Keratinocyte (primary cell): ENCODE measurements around the gene FICD. TPM values are rescaled to one million over a fixed set of nuclear protein-coding genes. Genes with fewer than 3 reads are reported as not detected.

Experiments used
- DNase-seq: peaks from one replicate; pipeline ENCODE4 v3.0.0-alpha.2; 2011; ENCODE audit warnings: low read depth, missing footprints, low spot score
- FAIRE-seq: peaks from 2 replicates; lab custom pipeline; 2011; peaks lifted over from hg19 to GRCh38; lab: Jason Lieb, UNC
- H2AFZ ChIP-seq: 2 replicates; pipeline ENCODE4 v1.6.0; 2012; ENCODE audit warnings: low read length, control low read depth, inconsistent platforms; ENCODE audit not compliant: control insufficient read depth
- H3K27ac ChIP-seq: 2 replicates; pipeline ENCODE4 v1.5.1; 2011; ENCODE audit warnings: low read length; ENCODE audit not compliant: control insufficient read depth, insufficient read depth
- H3K27me3 ChIP-seq: 3 replicates; pipeline ENCODE4 v1.6.0; 2011; ENCODE audit warnings: low read length; ENCODE audit not compliant: control insufficient read depth, insufficient read depth; ENCODE audit errors: extremely low read depth
- H3K36me3 ChIP-seq, 2 experiments: 2 replicates in 1 of 2; 3 replicates in 1 of 2; pipeline ENCODE4 v1.5.1; 2011; ENCODE audit warnings: low read length in 2 of 2, mild to moderate bottlenecking in 1 of 2; ENCODE audit not compliant: control insufficient read depth in 2 of 2, insufficient read depth in 2 of 2; ENCODE audit errors: extremely low read depth in 1 of 2
- H3K4me1 ChIP-seq: 3 replicates; pipeline ENCODE4 v1.5.1; 2011; ENCODE audit warnings: low read length; ENCODE audit not compliant: control insufficient read depth, insufficient read depth; ENCODE audit errors: extremely low read depth
- H3K4me2 ChIP-seq: 3 replicates; pipeline ENCODE4 v1.6.0; 2011; ENCODE audit warnings: low read depth, low read length; ENCODE audit not compliant: control insufficient read depth, insufficient read depth; ENCODE audit errors: extremely low read depth
- H3K4me3 ChIP-seq, 3 experiments: fragments of 200-600 bp in 1 of 3; sonication (generic) in 1 of 3; 2 replicates in 2 of 3; 3 replicates in 1 of 3; pipeline ENCODE4 v1.5.1; 2011 to 2016; ENCODE audit warnings: low read length in 3 of 3, mild to moderate bottlenecking in 3 of 3, control low read depth in 2 of 3, inconsistent platforms in 1 of 3, low read depth in 1 of 3, mixed read lengths in 1 of 3, mixed run types in 1 of 3, moderate library complexity in 1 of 3; ENCODE audit not compliant: control insufficient read depth in 2 of 3, insufficient read depth in 2 of 3; ENCODE audit errors: extremely low read depth in 1 of 3
- H3K79me2 ChIP-seq: 2 replicates; pipeline ENCODE4 v1.6.0; 2012; ENCODE audit warnings: low read length; ENCODE audit not compliant: control insufficient read depth, insufficient read depth
- H3K9ac ChIP-seq: 3 replicates; pipeline ENCODE4 v1.6.0; 2011; ENCODE audit warnings: low read length; ENCODE audit not compliant: control insufficient read depth, insufficient read depth; ENCODE audit errors: extremely low read depth
- H3K9me1 ChIP-seq: 3 replicates; pipeline ENCODE4 v1.6.0; 2011; ENCODE audit warnings: low read length; ENCODE audit not compliant: control insufficient read depth, insufficient read depth; ENCODE audit errors: extremely low read depth
- H3K9me3 ChIP-seq: 2 replicates; pipeline ENCODE4 v1.5.1; 2012; ENCODE audit warnings: low read depth, low read length; ENCODE audit not compliant: control insufficient read depth
- H4K20me1 ChIP-seq: 3 replicates; pipeline ENCODE4 v1.6.0; 2011; ENCODE audit warnings: low read length; ENCODE audit not compliant: control insufficient read depth, insufficient read depth; ENCODE audit errors: extremely low read depth
- CTCF ChIP-seq, 3 experiments: IDR thresholded peaks in 1 of 3; conservative IDR thresholded peaks in 1 of 3; optimal IDR thresholded peaks in 1 of 3; 2 replicates in 2 of 3; 3 replicates in 1 of 3; pipeline versions ENCODE3 to v1.5.1; 2011; ENCODE audit warnings: low read length in 3 of 3, mild to moderate bottlenecking in 3 of 3, moderate library complexity in 2 of 3, control low read depth in 1 of 3, inconsistent platforms in 1 of 3; ENCODE audit not compliant: insufficient read depth in 2 of 3; ENCODE audit errors: extremely low read depth in 1 of 3
- EZH2 ChIP-seq: IDR thresholded peaks from one replicate; pipeline ENCODE4 v1.6.1; 2012; ENCODE audit warnings: inconsistent platforms, mild to moderate bottlenecking, low read length, moderate library complexity
- dilution Hi-C: fragments of 300-500 bp; cut with MboI; formaldehyde crosslinking; loops from one replicate; pipeline ENCODE4 v1.7.0; 2020; ENCODE audit warnings: low sequenced_read_pairs; ENCODE audit not compliant: extremely low pct_ligation_motif_present
- polyA plus RNA-seq, 5 experiments: library from polyadenylated mRNA; depleted of rRNA in 3 of 5; stranded (reverse) in 3 of 5; stranded (forward) in 1 of 5; unstranded in 1 of 5; fragments of >200 nt; gene quantifications; 1 replicate in 1 of 5; 2 replicates in 3 of 5; 3 replicates in 1 of 5; pipeline versions ENCODE4 v1.2.1 to v1.2.3, GENCODE V29; 2011 to 2012; ENCODE audit warnings: missing spikeins in 2 of 5, low read depth in 1 of 5, low replicate concordance in 1 of 5

FICD gene
- polyA plus RNA-seq, 1 donor (not counting 4 experiments of a cell fraction or from before 2014, with no cell fraction given): 0.47 TPM

- no peaks in the 10 kb centered on the region for H4K20me1 ChIP-seq
- no peaks in the 10 kb centered on the region for H3K27me3 ChIP-seq
- H3K9me1 ChIP-seq: no peaks in the 10 kb centered on the region
- H3K9me3 ChIP-seq: no peaks in the 10 kb centered on the region
- H2AFZ ChIP-seq: peak overlapping the region; percentile 9
- no peaks in the 10 kb centered on the region for H3K36me3 ChIP-seq
- peak overlapping the region in 1 of 3 experiments; percentile 0 for H3K4me3 ChIP-seq
- peak overlapping the region; percentile 5 for H3K27ac ChIP-seq
- peak; percentile 75 for DNase-seq
- peaks cover 24% of the 10 kb centered on the region for H3K4me1 ChIP-seq
- dilution Hi-C loops: no loop called here
- peak; percentile 80 for FAIRE-seq
- H3K79me2 ChIP-seq: no peaks in the 10 kb centered on the region
- no peak for TF ChIP-seq EZH2
- TF ChIP-seq CTCF (optimal IDR thresholded peaks at IDR 0.05 in 1 of 3, IDR thresholded peaks at IDR 0.05 in 1 of 3, conservative IDR thresholded peaks at IDR 0.05 in 1 of 3; ENCODE audit: extremely low read depth in 1 of 3, insufficient read depth in 2 of 3, low read length in 3 of 3): no peak
- no peak overlapping the region for H3K9ac ChIP-seq
- H3K4me2 ChIP-seq: peak overlapping the region; percentile 34
These were observed 31.6 kb upstream of the FICD start for GRCh38 chr12:108483213-108484059.

- Histone ChIP-seq H3K4me3 (no peak overlapping the region), H3K27ac (no peak overlapping the region), H3K9me1 (no peaks in the 10 kb centered on the region), H3K79me2 (no peaks in the 10 kb centered on the region), H3K27me3 (no peaks in the 10 kb centered on the region), H3K4me1 (peaks cover 24% of the 10 kb centered on the region), H3K36me3 (no peaks in the 10 kb centered on the region), H3K4me2 (no peak overlapping the region), H3K9ac (no peak overlapping the region), H2AFZ (no peak overlapping the region), H3K9me3 (no peaks in the 10 kb centered on the region), H4K20me1 (no peaks in the 10 kb centered on the region)
- TF ChIP-seq EZH2: no peak
- TF ChIP-seq CTCF (optimal IDR thresholded peaks at IDR 0.05 in 1 of 3, IDR thresholded peaks at IDR 0.05 in 1 of 3, conservative IDR thresholded peaks at IDR 0.05 in 1 of 3; ENCODE audit: extremely low read depth in 1 of 3, insufficient read depth in 2 of 3, low read length in 3 of 3): no peak
- FAIRE-seq: no peak
- peak; percentile 33 for DNase-seq
- dilution Hi-C loops: no loop called here
These were observed 30.6 kb upstream of the FICD start for GRCh38 chr12:108484431-108484830.
